Keratinocyte (primary cell): ENCODE data around the gene ENPP1. TPM values are rescaled to one million over a fixed set of nuclear protein-coding genes. Genes with fewer than 3 reads are reported as not detected.

Source experiments
- DNase-seq: peaks from one replicate; pipeline ENCODE4 v3.0.0-alpha.2; 2011; ENCODE audit warnings: low read depth, missing footprints, low spot score
- FAIRE-seq: peaks from 2 replicates; lab custom pipeline; 2011; peaks lifted over from hg19 to GRCh38; lab: Jason Lieb, UNC
- H2AFZ ChIP-seq: 2 replicates; pipeline ENCODE4 v1.6.0; 2012; ENCODE audit warnings: low read length, control low read depth, inconsistent platforms; ENCODE audit not compliant: control insufficient read depth
- H3K27ac ChIP-seq: 2 replicates; pipeline ENCODE4 v1.5.1; 2011; ENCODE audit warnings: low read length; ENCODE audit not compliant: control insufficient read depth, insufficient read depth
- H3K27me3 ChIP-seq: 3 replicates; pipeline ENCODE4 v1.6.0; 2011; ENCODE audit warnings: low read length; ENCODE audit not compliant: control insufficient read depth, insufficient read depth; ENCODE audit errors: extremely low read depth
- H3K36me3 ChIP-seq, 2 experiments: 2 replicates in 1 of 2; 3 replicates in 1 of 2; pipeline ENCODE4 v1.5.1; 2011; ENCODE audit warnings: low read length in 2 of 2, mild to moderate bottlenecking in 1 of 2; ENCODE audit not compliant: control insufficient read depth in 2 of 2, insufficient read depth in 2 of 2; ENCODE audit errors: extremely low read depth in 1 of 2
- H3K4me1 ChIP-seq: 3 replicates; pipeline ENCODE4 v1.5.1; 2011; ENCODE audit warnings: low read length; ENCODE audit not compliant: control insufficient read depth, insufficient read depth; ENCODE audit errors: extremely low read depth
- H3K4me2 ChIP-seq: 3 replicates; pipeline ENCODE4 v1.6.0; 2011; ENCODE audit warnings: low read depth, low read length; ENCODE audit not compliant: control insufficient read depth, insufficient read depth; ENCODE audit errors: extremely low read depth
- H3K4me3 ChIP-seq, 3 experiments: fragments of 200-600 bp in 1 of 3; sonication (generic) in 1 of 3; 2 replicates in 2 of 3; 3 replicates in 1 of 3; pipeline ENCODE4 v1.5.1; 2011 to 2016; ENCODE audit warnings: low read length in 3 of 3, mild to moderate bottlenecking in 3 of 3, control low read depth in 2 of 3, inconsistent platforms in 1 of 3, low read depth in 1 of 3, mixed read lengths in 1 of 3, mixed run types in 1 of 3, moderate library complexity in 1 of 3; ENCODE audit not compliant: control insufficient read depth in 2 of 3, insufficient read depth in 2 of 3; ENCODE audit errors: extremely low read depth in 1 of 3
- H3K79me2 ChIP-seq: 2 replicates; pipeline ENCODE4 v1.6.0; 2012; ENCODE audit warnings: low read length; ENCODE audit not compliant: control insufficient read depth, insufficient read depth
- H3K9ac ChIP-seq: 3 replicates; pipeline ENCODE4 v1.6.0; 2011; ENCODE audit warnings: low read length; ENCODE audit not compliant: control insufficient read depth, insufficient read depth; ENCODE audit errors: extremely low read depth
- H3K9me1 ChIP-seq: 3 replicates; pipeline ENCODE4 v1.6.0; 2011; ENCODE audit warnings: low read length; ENCODE audit not compliant: control insufficient read depth, insufficient read depth; ENCODE audit errors: extremely low read depth
- H3K9me3 ChIP-seq: 2 replicates; pipeline ENCODE4 v1.5.1; 2012; ENCODE audit warnings: low read depth, low read length; ENCODE audit not compliant: control insufficient read depth
- H4K20me1 ChIP-seq: 3 replicates; pipeline ENCODE4 v1.6.0; 2011; ENCODE audit warnings: low read length; ENCODE audit not compliant: control insufficient read depth, insufficient read depth; ENCODE audit errors: extremely low read depth
- EZH2 ChIP-seq: IDR thresholded peaks from one replicate; pipeline ENCODE4 v1.6.1; 2012; ENCODE audit warnings: inconsistent platforms, mild to moderate bottlenecking, low read length, moderate library complexity
- dilution Hi-C: fragments of 300-500 bp; cut with MboI; formaldehyde crosslinking; loops from one replicate; pipeline ENCODE4 v1.7.0; 2020; ENCODE audit warnings: low sequenced_read_pairs; ENCODE audit not compliant: extremely low pct_ligation_motif_present
- polyA plus RNA-seq, 5 experiments: library from polyadenylated mRNA; depleted of rRNA in 3 of 5; stranded (reverse) in 3 of 5; stranded (forward) in 1 of 5; unstranded in 1 of 5; fragments of >200 nt; gene quantifications; 1 replicate in 1 of 5; 2 replicates in 3 of 5; 3 replicates in 1 of 5; pipeline versions ENCODE4 v1.2.1 to v1.2.3, GENCODE V29; 2011 to 2012; ENCODE audit warnings: missing spikeins in 2 of 5, low read depth in 1 of 5, low replicate concordance in 1 of 5
- TF ChIP-seq, protein P1 (sequence below), 3 experiments: IDR thresholded peaks in 1 of 3; conservative IDR thresholded peaks in 1 of 3; optimal IDR thresholded peaks in 1 of 3; 2 replicates in 2 of 3; 3 replicates in 1 of 3; pipeline versions ENCODE3 to v1.5.1; 2011; ENCODE audit warnings: low read length in 3 of 3, mild to moderate bottlenecking in 3 of 3, moderate library complexity in 2 of 3, control low read depth in 1 of 3, inconsistent platforms in 1 of 3; ENCODE audit not compliant: insufficient read depth in 2 of 3; ENCODE audit errors: extremely low read depth in 1 of 3

Gene ENPP1
- polyA plus RNA-seq, 1 donor (not counting 4 experiments of a cell fraction or from before 2014, with no cell fraction given) = 0.34 TPM

DNA sequence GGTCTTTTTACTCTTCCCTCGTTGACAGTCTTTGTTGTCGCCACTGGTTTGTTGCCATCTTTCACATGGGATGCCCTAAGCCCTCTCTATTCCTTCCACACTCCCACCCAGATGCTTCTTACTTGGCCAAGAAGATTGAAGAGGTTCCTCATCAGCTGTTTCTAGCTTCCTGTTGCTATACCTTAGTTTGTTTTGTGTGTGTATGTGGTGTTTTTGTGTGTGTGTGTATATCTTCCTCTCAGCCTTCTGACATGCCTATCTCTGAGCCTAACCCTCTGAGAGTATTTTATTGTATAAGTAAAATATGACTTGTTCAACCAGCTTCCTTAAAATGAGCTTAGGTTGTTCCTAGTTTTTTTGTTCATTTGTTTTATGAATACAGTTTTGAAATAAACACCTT, 35.9 kb downstream of the ENPP1 start:
- Histone ChIP-seq H4K20me1 (no peaks in the 10 kb centered on the region), H3K4me3 (no peak overlapping the region), H3K9me1 (no peaks in the 10 kb centered on the region), H3K27me3 (no peaks in the 10 kb centered on the region), H3K4me1 (no peaks in the 10 kb centered on the region), H3K9ac (no peak overlapping the region), H3K4me2 (no peak overlapping the region), H3K9me3 (no peaks in the 10 kb centered on the region), H2AFZ (no peak overlapping the region), H3K79me2 (no peaks in the 10 kb centered on the region), H3K27ac (no peak overlapping the region), H3K36me3 (no peaks in the 10 kb centered on the region)
- FAIRE-seq = no peak
- dilution Hi-C loops = no loop called here
- no peak for DNase-seq
- no peak for TF ChIP-seq EZH2
- TF ChIP-seq, protein P1, sequence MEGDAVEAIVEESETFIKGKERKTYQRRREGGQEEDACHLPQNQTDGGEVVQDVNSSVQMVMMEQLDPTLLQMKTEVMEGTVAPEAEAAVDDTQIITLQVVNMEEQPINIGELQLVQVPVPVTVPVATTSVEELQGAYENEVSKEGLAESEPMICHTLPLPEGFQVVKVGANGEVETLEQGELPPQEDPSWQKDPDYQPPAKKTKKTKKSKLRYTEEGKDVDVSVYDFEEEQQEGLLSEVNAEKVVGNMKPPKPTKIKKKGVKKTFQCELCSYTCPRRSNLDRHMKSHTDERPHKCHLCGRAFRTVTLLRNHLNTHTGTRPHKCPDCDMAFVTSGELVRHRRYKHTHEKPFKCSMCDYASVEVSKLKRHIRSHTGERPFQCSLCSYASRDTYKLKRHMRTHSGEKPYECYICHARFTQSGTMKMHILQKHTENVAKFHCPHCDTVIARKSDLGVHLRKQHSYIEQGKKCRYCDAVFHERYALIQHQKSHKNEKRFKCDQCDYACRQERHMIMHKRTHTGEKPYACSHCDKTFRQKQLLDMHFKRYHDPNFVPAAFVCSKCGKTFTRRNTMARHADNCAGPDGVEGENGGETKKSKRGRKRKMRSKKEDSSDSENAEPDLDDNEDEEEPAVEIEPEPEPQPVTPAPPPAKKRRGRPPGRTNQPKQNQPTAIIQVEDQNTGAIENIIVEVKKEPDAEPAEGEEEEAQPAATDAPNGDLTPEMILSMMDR (optimal IDR thresholded peaks at IDR 0.05 in 1 of 3, IDR thresholded peaks at IDR 0.05 in 1 of 3, conservative IDR thresholded peaks at IDR 0.05 in 1 of 3; ENCODE audit: extremely low read depth in 1 of 3, insufficient read depth in 2 of 3, low read length in 3 of 3) = no peak

DNA sequence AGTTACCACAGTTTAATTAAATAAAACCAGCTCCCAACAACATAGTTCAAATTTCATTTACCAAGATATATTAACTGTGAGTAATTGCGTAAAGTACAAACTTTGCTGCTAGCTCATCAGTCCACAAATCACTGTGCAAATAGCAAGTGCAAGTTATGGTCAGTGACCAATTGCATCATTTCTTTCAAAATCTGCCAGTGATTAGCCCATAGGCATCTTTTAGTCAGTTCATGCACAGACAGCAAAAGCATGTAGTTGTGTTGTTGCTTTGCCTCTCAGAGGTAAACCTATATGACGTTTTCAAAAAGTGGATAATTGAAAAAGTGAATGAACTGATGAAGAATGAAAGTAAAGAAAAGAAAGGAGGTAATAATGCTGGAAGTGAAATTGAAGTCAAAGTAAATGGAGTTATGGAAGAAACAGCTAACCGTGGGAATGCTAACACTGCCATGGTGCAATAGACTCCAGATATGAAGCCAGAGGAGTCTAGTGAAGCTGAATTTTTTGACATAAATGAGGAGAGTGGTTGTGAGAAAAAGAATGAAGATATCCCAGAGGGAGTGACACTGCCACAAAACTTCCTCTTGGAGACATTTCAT, 36.5 kb downstream of the ENPP1 start:
- H3K79me2 ChIP-seq = no peaks in the 10 kb centered on the region
- H2AFZ ChIP-seq = no peak overlapping the region
- TF ChIP-seq EZH2 = no peak
- TF ChIP-seq, protein P1 (optimal IDR thresholded peaks at IDR 0.05 in 1 of 3, IDR thresholded peaks at IDR 0.05 in 1 of 3, conservative IDR thresholded peaks at IDR 0.05 in 1 of 3; ENCODE audit: extremely low read depth in 1 of 3, insufficient read depth in 2 of 3, low read length in 3 of 3) = no peak
- no peak overlapping the region for H3K27ac ChIP-seq
- H3K27me3 ChIP-seq = no peaks in the 10 kb centered on the region
- dilution Hi-C loops = no loop called here
- FAIRE-seq (no peak), DNase-seq (no peak)
- no peak overlapping the region for H3K4me3 ChIP-seq
- no peak overlapping the region for H3K9ac ChIP-seq
- no peaks in the 10 kb centered on the region for H3K36me3 ChIP-seq
- no peaks in the 10 kb centered on the region for H4K20me1 ChIP-seq
- H3K9me3 ChIP-seq = no peaks in the 10 kb centered on the region
- no peaks in the 10 kb centered on the region for H3K4me1 ChIP-seq
- H3K4me2 ChIP-seq = no peak overlapping the region
- no peaks in the 10 kb centered on the region for H3K9me1 ChIP-seq
